OCI-LY3 (cell line): ENCODE data around the gene ZNF814.
A peak's percentile ranks its signal among the peaks of the same experiment; 100 is the strongest.

ENCODE experiments used
- H2AFZ ChIP-seq: fragments of 200-600, 300-600 bp; shearing (Covaris generic); 2 replicates; pipeline ENCODE4 v1.6.0; 2014; ENCODE audit warnings: antibody characterized with exemption, low read depth, low read length
- H3K27ac ChIP-seq: fragments of 200-600, 300-600 bp; sonication (generic); 2 replicates; pipeline ENCODE4 v1.5.1; 2014; ENCODE audit warnings: mild to moderate bottlenecking, low read length, moderate library complexity, mixed read lengths
- H3K27me3 ChIP-seq: fragments of 200-600, 300-600 bp; sonication (generic); 2 replicates; pipeline ENCODE4 v1.6.1; 2014; ENCODE audit warnings: low read depth, low read length, mixed read lengths
- H3K36me3 ChIP-seq: fragments of 200-600, 300-600 bp; sonication (generic); replicated peaks from 2 replicates; pipeline ENCODE3; 2014; ENCODE audit warnings: low read depth, low read length, mixed read lengths
- H3K4me1 ChIP-seq: fragments of 300-600, 200-600 bp; sonication (generic); 2 replicates; pipeline ENCODE4 v1.6.1; 2014; ENCODE audit warnings: low read length, mixed read lengths
- H3K4me2 ChIP-seq: fragments of 200-600, 300-600 bp; sonication (generic); 2 replicates; pipeline ENCODE4 v1.6.1; 2014; ENCODE audit warnings: low read length, mixed read lengths
- H3K4me3 ChIP-seq: fragments of 300-600, 200-600 bp; sonication (generic); 2 replicates; pipeline ENCODE4 v1.5.1; 2014; ENCODE audit warnings: antibody characterized with exemption, mild to moderate bottlenecking, low read length, moderate library complexity
- H3K79me2 ChIP-seq: fragments of 300-600, 200-600 bp; shearing (Covaris generic); 2 replicates; pipeline ENCODE4 v1.6.1; 2014; ENCODE audit warnings: mild to moderate bottlenecking, low read length, mixed read lengths
- H3K9ac ChIP-seq: fragments of 300-600, 200-600 bp; shearing (Covaris generic); 2 replicates; pipeline ENCODE4 v1.6.0; 2014; ENCODE audit warnings: mild to moderate bottlenecking, low read length, moderate library complexity
- H3K9me3 ChIP-seq: fragments of 200-600, 300-600 bp; shearing (Covaris generic); 2 replicates; pipeline ENCODE4 v1.6.1; 2014; ENCODE audit warnings: low read length, mixed read lengths; ENCODE audit not compliant: insufficient read depth
- H4K20me1 ChIP-seq: fragments of 200-600, 300-600 bp; sonication (generic); 2 replicates; pipeline ENCODE4 v1.6.1; 2016; ENCODE audit warnings: low read length, mixed read lengths; ENCODE audit not compliant: insufficient read depth
- CTCF ChIP-seq: fragments of 200-600, 300-600 bp; sonication (generic); IDR thresholded peaks from 2 replicates; pipeline ENCODE4 v1.5.1; 2014; ENCODE audit warnings: antibody characterized with exemption, low read length, low read depth
- EZH2phosphoT487 ChIP-seq: fragments of 200-600 bp; shearing (Covaris generic); IDR thresholded peaks from 2 replicates; pipeline ENCODE4 v1.6.1; 2018; ENCODE audit warnings: antibody characterized with exemption, mixed run types, low read depth

Gene ZNF814

GRCh38 chr19:57888560-57889231, at the start of gene ZNF814:
TSS of gene ZNF814 (minus strand) at chr19:57889037. CDS start at chr19:57888802, 235 bp downstream.
- peak within 1 kb of the TSS; percentile 93 for H2AFZ ChIP-seq
- peaks cover 55% of the 10 kb centered on the region for H3K79me2 ChIP-seq
- H4K20me1 ChIP-seq: peaks cover 9% of the 10 kb centered on the region; the same call in 1 of the 2 replicates
- no peaks in the 10 kb centered on the region for H3K9me3 ChIP-seq
- no peaks in the 10 kb centered on the region for H3K27me3 ChIP-seq
- H3K4me1 ChIP-seq: peaks cover 13% of the 10 kb centered on the region
- peak within 1 kb of the TSS; percentile 86 for H3K4me2 ChIP-seq
- H3K4me3 ChIP-seq: peak within 1 kb of the TSS; percentile 94
- H3K27ac ChIP-seq: peak within 1 kb of the TSS; percentile 31
- peaks cover 23% of the 10 kb centered on the region for H3K36me3 ChIP-seq
- peak within 1 kb of the TSS; percentile 90 for H3K9ac ChIP-seq
- no peak for TF ChIP-seq EZH2phosphoT487
- TF ChIP-seq CTCF: peak; percentile 50

- H3K4me2 ChIP-seq: no peak overlapping the region
- no peaks in the 10 kb centered on the region for H4K20me1 ChIP-seq
- H3K4me1 ChIP-seq: no peaks in the 10 kb centered on the region
- no peak for TF ChIP-seq CTCF
- no peak for TF ChIP-seq EZH2phosphoT487
- no peak overlapping the region for H3K9ac ChIP-seq
- H3K27me3 ChIP-seq: no peaks in the 10 kb centered on the region
- H2AFZ ChIP-seq: no peak overlapping the region
- H3K79me2 ChIP-seq: no peaks in the 10 kb centered on the region
- no peak overlapping the region for H3K4me3 ChIP-seq
- peaks cover 33% of the 10 kb centered on the region for H3K9me3 ChIP-seq
- H3K27ac ChIP-seq: no peak overlapping the region
- H3K36me3 ChIP-seq: peaks cover 44% of the 10 kb centered on the region
These were observed 46.9 kb upstream of the ZNF814 start for GRCh38 chr19:57935731-57936130.

GRCh38 chr19:57934820-57935665, 46.2 kb upstream of the ZNF814 start, which contains the start of gene ZNF418:
TSS of gene ZNF418 (minus strand) at chr19:57935402. CDS start at chr19:57933822, 1,580 bp downstream.
- H3K9me3 ChIP-seq: peaks cover 33% of the 10 kb centered on the region
- H3K36me3 ChIP-seq: peaks cover 40% of the 10 kb centered on the region
- no peaks in the 10 kb centered on the region for H3K4me1 ChIP-seq
- H3K4me2 ChIP-seq: no peak within 1 kb of the TSS
- no peaks in the 10 kb centered on the region for H3K27me3 ChIP-seq
- TF ChIP-seq CTCF: no peak
- H3K79me2 ChIP-seq: no peaks in the 10 kb centered on the region
- no peak within 1 kb of the TSS for H3K27ac ChIP-seq
- H4K20me1 ChIP-seq: no peaks in the 10 kb centered on the region
- H3K9ac ChIP-seq: no peak within 1 kb of the TSS
- H3K4me3 ChIP-seq: no peak within 1 kb of the TSS
- H2AFZ ChIP-seq: no peak within 1 kb of the TSS

GRCh38 chr19:57927587-57927986, 38.8 kb upstream of the ZNF814 start:
- peaks cover 4% of the 10 kb centered on the region for H3K36me3 ChIP-seq
- no peaks in the 10 kb centered on the region for H4K20me1 ChIP-seq
- no peaks in the 10 kb centered on the region; the same call in 1 of the 2 replicates for H3K9me3 ChIP-seq
- H2AFZ ChIP-seq: no peak overlapping the region
- no peak overlapping the region for H3K27ac ChIP-seq
- no peak overlapping the region for H3K9ac ChIP-seq
- no peaks in the 10 kb centered on the region for H3K79me2 ChIP-seq
- no peaks in the 10 kb centered on the region for H3K27me3 ChIP-seq
- no peaks in the 10 kb centered on the region for H3K4me1 ChIP-seq
- no peak for TF ChIP-seq EZH2phosphoT487
- no peak for TF ChIP-seq CTCF
- no peak overlapping the region for H3K4me2 ChIP-seq
- no peak overlapping the region for H3K4me3 ChIP-seq
